Type B pancreatic cell (in vitro differentiated cells): ENCODE data around the gene DAGLA. TPM values are rescaled to one million over a fixed set of nuclear protein-coding genes. Genes with fewer than 3 reads are reported as not detected.

Experiments
- DNase-seq: peaks from one replicate; pipeline ENCODE4 v3.0.0; 2021; ENCODE audit warnings: mixed read lengths; ENCODE audit not compliant: unreplicated experiment; ENCODE audit errors: extremely low spot score
- H3K27ac Mint-ChIP-seq: 2 replicates; pipeline ENCODE4 v1.8.0; 2021; ENCODE audit warnings: mild to moderate bottlenecking, mixed read lengths
- H3K27me3 Mint-ChIP-seq: 2 replicates; pipeline ENCODE4 v1.8.0; 2021; ENCODE audit warnings: mixed read lengths
- H3K36me3 Mint-ChIP-seq: 2 replicates; pipeline ENCODE4 v1.8.0; 2021; ENCODE audit warnings: mixed read lengths
- H3K4me1 Mint-ChIP-seq: one replicate; pipeline ENCODE4 v1.8.0; 2021; ENCODE audit warnings: mixed read lengths; ENCODE audit not compliant: unreplicated experiment
- H3K4me3 Mint-ChIP-seq: 2 replicates; pipeline ENCODE4 v1.8.0; 2021; ENCODE audit warnings: mild to moderate bottlenecking, mixed read lengths
- H3K9me3 Mint-ChIP-seq: 2 replicates; pipeline ENCODE4 v1.8.0; 2021; ENCODE audit warnings: mixed read lengths
- total RNA-seq: library from RNA; stranded (reverse); gene quantifications from 2 replicates; pipeline ENCODE4 v1.2.1, GENCODE V29; 2021; ENCODE audit warnings: low replicate concordance
- TF ChIP-seq, protein P1 (sequence below): fragments of 200-600 bp; sonication (generic); conservative IDR thresholded peaks from 2 replicates; pipeline ENCODE4 v1.5.0; 2021; ENCODE audit warnings: antibody characterized with exemption, mild to moderate bottlenecking

Gene DAGLA
- total RNA-seq, 1 donor from 2014 or later, result 7.8 TPM

GRCh38 chr11:61716478-61717285 is 36.5 kb downstream of the DAGLA start:
- H3K27ac Mint-ChIP-seq, result peak overlapping the region; percentile 23
- H3K36me3 Mint-ChIP-seq, result no peaks in the 10 kb centered on the region
- H3K4me3 Mint-ChIP-seq, result no peak overlapping the region
- no peak for DNase-seq
- no peaks in the 10 kb centered on the region for H3K9me3 Mint-ChIP-seq
- no peaks in the 10 kb centered on the region for H3K27me3 Mint-ChIP-seq
- TF ChIP-seq, protein P1, sequence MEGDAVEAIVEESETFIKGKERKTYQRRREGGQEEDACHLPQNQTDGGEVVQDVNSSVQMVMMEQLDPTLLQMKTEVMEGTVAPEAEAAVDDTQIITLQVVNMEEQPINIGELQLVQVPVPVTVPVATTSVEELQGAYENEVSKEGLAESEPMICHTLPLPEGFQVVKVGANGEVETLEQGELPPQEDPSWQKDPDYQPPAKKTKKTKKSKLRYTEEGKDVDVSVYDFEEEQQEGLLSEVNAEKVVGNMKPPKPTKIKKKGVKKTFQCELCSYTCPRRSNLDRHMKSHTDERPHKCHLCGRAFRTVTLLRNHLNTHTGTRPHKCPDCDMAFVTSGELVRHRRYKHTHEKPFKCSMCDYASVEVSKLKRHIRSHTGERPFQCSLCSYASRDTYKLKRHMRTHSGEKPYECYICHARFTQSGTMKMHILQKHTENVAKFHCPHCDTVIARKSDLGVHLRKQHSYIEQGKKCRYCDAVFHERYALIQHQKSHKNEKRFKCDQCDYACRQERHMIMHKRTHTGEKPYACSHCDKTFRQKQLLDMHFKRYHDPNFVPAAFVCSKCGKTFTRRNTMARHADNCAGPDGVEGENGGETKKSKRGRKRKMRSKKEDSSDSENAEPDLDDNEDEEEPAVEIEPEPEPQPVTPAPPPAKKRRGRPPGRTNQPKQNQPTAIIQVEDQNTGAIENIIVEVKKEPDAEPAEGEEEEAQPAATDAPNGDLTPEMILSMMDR, result no peak
- peaks cover 12% of the 10 kb centered on the region for H3K4me1 Mint-ChIP-seq

GRCh38 chr11:61717286-61718033 is 37.3 kb downstream of the DAGLA start:
- Mint-ChIP-seq H3K27me3 (no peaks in the 10 kb centered on the region), H3K27ac (no peak overlapping the region), H3K9me3 (no peaks in the 10 kb centered on the region), H3K4me3 (no peak overlapping the region), H3K4me1 (peaks cover 11% of the 10 kb centered on the region), H3K36me3 (no peaks in the 10 kb centered on the region)
- TF ChIP-seq, protein P1, result no peak
- no peak for DNase-seq

DNA sequence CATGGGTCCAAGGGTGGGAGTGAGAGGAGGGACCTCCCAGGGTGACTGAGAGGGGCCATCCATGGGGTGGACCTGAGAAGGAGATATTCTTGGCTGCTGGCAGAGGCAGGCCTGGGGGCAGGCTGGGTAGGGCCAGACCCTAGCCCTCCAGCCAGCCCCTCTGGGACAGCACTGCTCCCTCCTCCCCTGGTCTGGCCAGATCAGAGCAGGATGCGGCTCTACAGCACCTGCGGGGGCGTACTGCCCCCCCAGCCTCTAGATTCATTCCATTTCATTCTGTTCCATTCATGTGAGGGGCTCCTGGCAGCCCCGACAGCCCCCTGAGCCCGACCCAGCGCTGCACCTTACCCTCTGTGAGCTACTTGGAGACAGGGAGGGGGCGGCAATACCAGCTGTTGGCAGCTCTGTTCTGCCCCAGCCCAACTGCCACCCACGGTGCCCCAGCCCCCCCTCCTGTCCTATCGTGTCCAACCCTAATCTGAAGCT is 37.9 kb downstream of the DAGLA start:
- Mint-ChIP-seq H3K27ac (no peak overlapping the region), H3K27me3 (no peaks in the 10 kb centered on the region), H3K9me3 (no peaks in the 10 kb centered on the region), H3K36me3 (no peaks in the 10 kb centered on the region), H3K4me3 (peak overlapping the region; percentile 84), H3K4me1 (peaks cover 11% of the 10 kb centered on the region)
- TF ChIP-seq, protein P1, result no peak
- no peak for DNase-seq

DNA sequence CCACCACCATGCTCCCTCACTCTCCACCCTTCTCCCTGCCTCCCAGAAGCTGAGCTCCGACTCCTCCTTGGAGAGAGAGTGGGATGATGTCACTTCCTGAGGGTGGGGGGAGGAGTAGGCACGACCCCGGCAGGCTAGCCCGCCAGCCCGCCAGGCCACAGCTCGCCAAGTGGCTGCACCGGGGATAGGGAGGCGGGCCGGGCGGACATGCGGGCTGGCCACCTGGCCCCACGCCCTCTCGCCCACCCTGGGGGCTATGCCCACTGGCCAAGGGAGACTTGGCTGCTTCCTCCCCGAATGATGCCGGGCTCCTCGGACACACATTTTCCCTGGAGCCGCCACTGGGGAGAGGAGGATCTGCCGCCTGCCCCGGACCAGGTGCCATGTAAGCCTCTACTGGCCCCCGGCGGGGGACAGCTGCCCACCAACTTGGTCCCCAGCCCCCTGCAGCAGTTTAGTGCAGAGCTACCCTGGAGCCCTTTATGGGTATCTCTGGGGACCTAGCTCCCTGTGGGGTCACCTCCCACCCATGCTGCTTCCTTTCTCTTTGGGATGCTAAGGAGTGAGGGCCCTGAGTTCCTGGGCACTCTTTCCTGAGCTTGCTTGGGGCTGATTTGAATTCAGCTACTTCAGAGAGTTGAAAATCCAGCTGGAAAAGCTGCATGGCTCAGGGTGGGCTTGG is 38.6 kb downstream of the DAGLA start:
- no peaks in the 10 kb centered on the region for H3K36me3 Mint-ChIP-seq
- H3K4me1 Mint-ChIP-seq, result peaks cover 11% of the 10 kb centered on the region
- H3K27me3 Mint-ChIP-seq, result no peaks in the 10 kb centered on the region
- no peaks in the 10 kb centered on the region for H3K9me3 Mint-ChIP-seq
- H3K27ac Mint-ChIP-seq, result no peak overlapping the region
- H3K4me3 Mint-ChIP-seq, result peak overlapping the region; percentile 84
- TF ChIP-seq, protein P1, result peak; percentile 16
- no peak for DNase-seq

GRCh38 chr11:61719978-61720377 is 39.8 kb downstream of the DAGLA start:
- DNase-seq, result no peak

More at GRCh38 chr11:61719978-61720377, 39.8 kb downstream of the DAGLA start:
- Mint-ChIP-seq H3K4me1 (peaks cover 11% of the 10 kb centered on the region), H3K36me3 (no peaks in the 10 kb centered on the region), H3K27ac (no peak overlapping the region), H3K4me3 (no peak overlapping the region), H3K9me3 (no peaks in the 10 kb centered on the region), H3K27me3 (no peaks in the 10 kb centered on the region)
- TF ChIP-seq, protein P1, result no peak
